PC-9 (cell line): ENCODE results near the gene KASH5. TPM values are rescaled to one million over a fixed set of nuclear protein-coding genes. Genes with fewer than 3 reads are reported as not detected.

Source experiments
- BruUV-seq: library from RNA; stranded (reverse); fragments of 400-500 nt; replicated peaks from 2 replicates; lab custom pipeline; 2021; lab: Mats Ljungman, UMichigan
- CTCF ChIA-PET: fragments of 300-600 bp; sonication (Branson Sonifier 250); formaldehyde crosslinking; loops from one replicate; lab custom pipeline; 2022; ENCODE audit warnings: antibody characterized with exemption; lab: Charles Lee
- POLR2A ChIA-PET: fragments of 300-600 bp; sonication (Branson Sonifier 250); formaldehyde crosslinking; loops from one replicate; lab custom pipeline; 2022; ENCODE audit warnings: antibody characterized with exemption; ENCODE audit not compliant: unreplicated experiment; lab: Charles Lee
- DNase-seq, 2 experiments: peaks; one replicate each; pipeline versions ENCODE4 v3.0.0 to v3.0.0-alpha.2; 2015 to 2022; ENCODE audit warnings: mixed read lengths in 1 of 2
- H2AFZ ChIP-seq: fragments of 200-600 bp; sonication (generic); 2 replicates; pipeline ENCODE4 v1.8.1; 2017; ENCODE audit warnings: antibody characterized with exemption
- H3F3A ChIP-seq: fragments of 200-600 bp; sonication (generic); 2 replicates; pipeline ENCODE4 v1.8.1; 2017; ENCODE audit warnings: antibody characterized with exemption, mild to moderate bottlenecking, low read depth; ENCODE audit not compliant: insufficient read depth
- H3K27ac ChIP-seq: fragments of 200-600 bp; sonication (generic); 2 replicates; pipeline ENCODE4 v1.6.1; 2016; ENCODE audit warnings: mixed run types
- H3K27me3 ChIP-seq: fragments of 200-600 bp; sonication (generic); 2 replicates; pipeline ENCODE4 v1.6.1; 2016; ENCODE audit warnings: low read depth, mixed run types; ENCODE audit not compliant: insufficient read depth
- H3K36me3 ChIP-seq: fragments of 200-600 bp; sonication (generic); 2 replicates; pipeline ENCODE4 v1.6.1; 2016; ENCODE audit warnings: low read depth, mixed run types
- H3K4me1 ChIP-seq: fragments of 200-600 bp; sonication (generic); replicated peaks from 2 replicates; pipeline ENCODE4 v1.6.1; 2016; ENCODE audit warnings: mixed run types; ENCODE audit not compliant: insufficient read depth
- H3K4me2 ChIP-seq: fragments of 200-600 bp; sonication (generic); 2 replicates; pipeline ENCODE4 v1.6.1; 2017; ENCODE audit warnings: mixed run types
- H3K4me3 ChIP-seq: fragments of 200-600 bp; sonication (generic); 2 replicates; pipeline ENCODE4 v1.6.1; 2016; ENCODE audit warnings: mixed run types
- H3K79me2 ChIP-seq: fragments of 200-600 bp; sonication (generic); 2 replicates; pipeline ENCODE4 v1.6.1; 2017; ENCODE audit warnings: low read depth, mixed run types
- H3K9me2 ChIP-seq: fragments of 200-600 bp; sonication (generic); 2 replicates; pipeline ENCODE4 v1.8.1; 2017; ENCODE audit warnings: mild to moderate bottlenecking; ENCODE audit not compliant: insufficient read depth
- H3K9me3 ChIP-seq: fragments of 200-600 bp; sonication (generic); 2 replicates; pipeline ENCODE4 v1.8.1; 2016; ENCODE audit warnings: low read depth; ENCODE audit not compliant: insufficient read depth
- H4K20me1 ChIP-seq: fragments of 200-600 bp; sonication (generic); 2 replicates; pipeline ENCODE4 v1.8.1; 2017; ENCODE audit not compliant: insufficient read depth
- CTCF ChIP-seq: fragments of 200-600 bp; sonication (generic); conservative IDR thresholded peaks from 2 replicates; pipeline ENCODE4 v1.6.1; 2017; ENCODE audit warnings: mixed run types, antibody characterized with exemption, mild to moderate bottlenecking, moderate library complexity
- EZH2 ChIP-seq: fragments of 200-600 bp; sonication (generic); IDR thresholded peaks from 2 replicates; pipeline ENCODE4 v1.8.0; 2017; ENCODE audit warnings: antibody characterized with exemption, low read depth
- intact Hi-C: fragments of 100-400 bp; cut with micrococcal nuclease; formaldehyde crosslinking; loops from one replicate; pipeline ENCODE4 v1.10.0; 2022; ENCODE audit not compliant: unreplicated experiment
- total RNA-seq: library from RNA; stranded (reverse); gene quantifications from 2 replicates; pipeline ENCODE4 v1.2.3, GENCODE V29; 2021

KASH5 gene
- total RNA-seq, 1 experiment from 2014 or later, result 0.39 TPM

GRCh38 chr19:49427339-49427738 lies 39.3 kb downstream of the KASH5 start:
- no TSS peak for BruUV-seq
- Histone ChIP-seq H3K4me2 (no peak overlapping the region), H3K4me3 (no peak overlapping the region), H3K27me3 (peaks cover 86% of the 10 kb centered on the region), H2AFZ (no peak overlapping the region), H3K9me3 (no peaks in the 10 kb centered on the region), H3F3A (no peaks in the 10 kb centered on the region), H3K27ac (no peak overlapping the region), H3K9me2 (no peaks in the 10 kb centered on the region), H3K4me1 (no peaks in the 10 kb centered on the region), H4K20me1 (no peaks in the 10 kb centered on the region), H3K36me3 (no peaks in the 10 kb centered on the region), H3K79me2 (no peaks in the 10 kb centered on the region)
- ChIA-PET CTCF (interaction anchor here (0.7 kb wide), 1 partner anchor 277 kb away, joined by 5 read pairs; no protein-coding TSS in a partner anchor), POLR2A (no interaction called here)
- intact Hi-C loops, result no loop called here
- DNase-seq, result no peak
- no peak for TF ChIP-seq CTCF
- no peak for TF ChIP-seq EZH2

- Histone ChIP-seq H3K4me3 (peak overlapping the region; percentile 32; the same call in 1 of the 2 replicates), H3K9me3 (no peaks in the 10 kb centered on the region), H4K20me1 (no peaks in the 10 kb centered on the region), H3K27me3 (peaks cover 79% of the 10 kb centered on the region), H3K9me2 (no peaks in the 10 kb centered on the region), H3K4me1 (no peaks in the 10 kb centered on the region), H3K4me2 (peak overlapping the region; percentile 77), H2AFZ (0 out of 2 replicates have a peak overlapping the region, but pooled peaks have one; percentile 45), H3K36me3 (no peaks in the 10 kb centered on the region), H3K79me2 (no peaks in the 10 kb centered on the region), H3K27ac (no peak overlapping the region), H3F3A (no peaks in the 10 kb centered on the region)
- intact Hi-C loops, result no loop called here
- TF ChIP-seq EZH2, result peak; percentile 81; the same call in 1 of the 2 replicates
- no peak for TF ChIP-seq CTCF
- ChIA-PET CTCF (interaction anchor here (0.7 kb wide), 1 partner anchor 278 kb away, joined by 5 read pairs; no protein-coding TSS in a partner anchor), POLR2A (no interaction called here)
- peak in 1 of 2 experiments; percentile 43 for DNase-seq
- BruUV-seq, result no TSS peak
Measured at GRCh38 chr19:49427855-49428546, 40.0 kb downstream of the KASH5 start.

- POLR2A ChIA-PET, result no interaction called here
- Histone ChIP-seq H3K4me3 (no peak overlapping the region; the same call in 1 of the 2 replicates), H3K9me2 (no peaks in the 10 kb centered on the region)
Measured at GRCh38 chr19:49428547-49429451, 40.8 kb downstream of the KASH5 start.

More at GRCh38 chr19:49428547-49429451, 40.8 kb downstream of the KASH5 start:
- H3K79me2 ChIP-seq, result no peaks in the 10 kb centered on the region
- no peak for DNase-seq
- TF ChIP-seq EZH2 (no peak), CTCF (no peak)
- no peaks in the 10 kb centered on the region for H3F3A ChIP-seq
- H3K4me2 ChIP-seq, result peak overlapping the region; percentile 77
- intact Hi-C loops, result no loop called here
- H4K20me1 ChIP-seq, result no peaks in the 10 kb centered on the region
- no TSS peak for BruUV-seq
- no peaks in the 10 kb centered on the region for H3K36me3 ChIP-seq
- no peaks in the 10 kb centered on the region for H3K4me1 ChIP-seq
- no peak overlapping the region for H2AFZ ChIP-seq
- no peak overlapping the region for H3K27ac ChIP-seq
- peaks cover 71% of the 10 kb centered on the region for H3K27me3 ChIP-seq
- CTCF ChIA-PET, result interaction anchor here (0.7 kb wide), 1 partner anchor 14 kb away, joined by 5 read pairs; no protein-coding TSS in a partner anchor
- H3K9me3 ChIP-seq, result no peaks in the 10 kb centered on the region
